Measurements from ENCODE around the gene NUDT9. TPM values are rescaled to one million over a fixed set of nuclear protein-coding genes. Genes with fewer than 3 reads are reported as not detected.
"Not testable (repeated sequence)": the region's sequence is repeated elsewhere in the genome, so short reads cannot be mapped to it uniquely, and the experiment has no call there.

Gene NUDT9
- total RNA-seq, 1 donor from 2014 or later = 44.1 TPM

- DNase-seq (ENCODE audit: low read depth) = no peak
These were observed 39.7 kb downstream of the NUDT9 start for GRCh38 chr4:87462102-87462501.

GRCh38 chr4:87465739-87466366 lies 43.5 kb downstream of the NUDT9 start:
- peak; percentile 74 for DNase-seq (ENCODE audit: low read depth)

DNA sequence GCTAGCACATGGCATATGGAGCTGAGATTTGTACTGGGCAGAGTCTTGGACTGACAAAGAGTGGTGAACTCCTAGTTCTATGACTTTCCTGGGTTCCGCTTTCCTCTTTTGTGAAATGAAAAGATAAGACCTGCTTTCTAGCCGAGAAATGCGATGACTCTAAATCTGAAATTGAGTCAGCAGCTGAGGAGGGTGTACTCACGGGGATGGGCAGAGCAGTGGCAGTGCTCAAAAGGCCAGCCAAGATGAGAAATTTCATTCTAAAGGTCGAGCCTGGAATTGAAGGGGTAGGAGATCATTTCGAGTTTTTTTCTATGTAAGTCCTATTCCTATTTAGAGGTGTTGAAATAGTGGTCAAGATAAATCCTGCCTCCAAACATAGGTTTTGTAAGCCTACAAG lies 47.0 kb downstream of the NUDT9 start:
- DNase-seq (ENCODE audit: low read depth) = no peak

- DNase-seq (ENCODE audit: low read depth) = no peak
These were observed 54.6 kb downstream of the NUDT9 start for GRCh38 chr4:87476934-87477333.

DNA sequence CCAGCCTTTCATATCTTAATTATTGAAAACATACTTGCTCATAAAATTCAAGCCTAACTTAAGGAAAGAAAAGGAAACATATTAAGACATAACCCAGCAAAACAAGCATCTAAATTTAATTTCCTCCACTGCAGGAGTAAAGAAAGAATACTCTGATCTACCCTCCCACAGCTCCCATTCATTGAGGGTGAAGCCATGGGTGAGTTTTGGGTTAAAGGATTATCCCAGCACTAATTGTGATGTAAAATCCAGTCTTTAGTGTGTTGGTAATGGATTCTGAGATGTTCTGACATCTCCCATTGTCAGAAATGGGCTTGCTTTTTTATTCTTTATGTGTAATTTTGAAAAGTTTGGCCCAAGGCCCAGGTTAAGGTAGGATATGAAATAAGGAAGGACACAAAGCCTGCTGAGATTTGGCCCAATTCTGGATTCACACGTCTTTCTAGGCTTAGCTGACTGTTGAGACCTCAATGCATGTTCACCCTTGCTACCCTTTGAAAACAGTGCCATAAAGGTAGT lies 56.4 kb downstream of the NUDT9 start:
- DNase-seq (ENCODE audit: low read depth) = no peak

GRCh38 chr4:87481377-87481776 lies 59.0 kb downstream of the NUDT9 start:
- no peak for DNase-seq (ENCODE audit: low read depth)

DNA sequence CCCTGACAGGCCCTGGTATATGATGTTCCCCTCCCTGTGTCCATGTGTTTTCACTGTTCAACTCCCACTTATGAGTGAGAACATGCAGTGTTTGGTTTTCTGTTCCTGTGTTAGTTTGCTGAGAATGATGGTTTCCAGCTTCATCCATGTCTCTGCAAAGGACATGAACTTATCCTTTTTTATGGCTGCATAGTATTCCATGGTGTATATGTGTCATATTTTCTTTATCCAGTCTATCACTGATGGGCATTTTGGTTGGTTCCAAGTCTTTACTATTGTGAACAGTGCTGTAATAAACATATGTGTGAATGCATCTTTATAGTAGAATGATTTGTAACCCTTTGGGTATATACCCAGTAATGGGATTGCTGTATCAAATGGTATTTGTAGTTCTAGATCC lies 60.9 kb downstream of the NUDT9 start:
- not testable (repeated sequence) for DNase-seq (ENCODE audit: low read depth)

GRCh38 chr4:87488666-87489065 lies 66.3 kb downstream of the NUDT9 start:
- DNase-seq (ENCODE audit: low read depth) = not testable (repeated sequence)

DNA sequence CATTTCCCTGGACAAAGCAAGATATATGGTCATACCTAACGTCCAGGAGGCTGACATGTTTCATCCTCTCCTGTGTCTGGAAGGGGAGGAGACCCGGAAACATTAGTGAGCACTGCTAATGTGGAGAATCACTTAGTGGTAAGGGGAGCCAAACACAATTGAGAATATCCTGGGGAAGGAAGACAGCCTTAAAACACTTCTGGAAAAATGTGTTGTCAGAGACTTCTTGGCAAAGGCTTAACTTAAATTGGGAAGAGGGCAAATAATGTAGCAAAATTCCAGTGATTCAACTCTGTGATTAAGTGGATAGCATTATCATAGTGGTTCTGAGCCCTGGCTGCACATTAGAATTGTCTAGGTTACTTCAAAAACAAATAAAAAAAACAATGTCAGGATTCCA lies 67.3 kb downstream of the NUDT9 start:
- DNase-seq (ENCODE audit: low read depth) = no peak

DNA sequence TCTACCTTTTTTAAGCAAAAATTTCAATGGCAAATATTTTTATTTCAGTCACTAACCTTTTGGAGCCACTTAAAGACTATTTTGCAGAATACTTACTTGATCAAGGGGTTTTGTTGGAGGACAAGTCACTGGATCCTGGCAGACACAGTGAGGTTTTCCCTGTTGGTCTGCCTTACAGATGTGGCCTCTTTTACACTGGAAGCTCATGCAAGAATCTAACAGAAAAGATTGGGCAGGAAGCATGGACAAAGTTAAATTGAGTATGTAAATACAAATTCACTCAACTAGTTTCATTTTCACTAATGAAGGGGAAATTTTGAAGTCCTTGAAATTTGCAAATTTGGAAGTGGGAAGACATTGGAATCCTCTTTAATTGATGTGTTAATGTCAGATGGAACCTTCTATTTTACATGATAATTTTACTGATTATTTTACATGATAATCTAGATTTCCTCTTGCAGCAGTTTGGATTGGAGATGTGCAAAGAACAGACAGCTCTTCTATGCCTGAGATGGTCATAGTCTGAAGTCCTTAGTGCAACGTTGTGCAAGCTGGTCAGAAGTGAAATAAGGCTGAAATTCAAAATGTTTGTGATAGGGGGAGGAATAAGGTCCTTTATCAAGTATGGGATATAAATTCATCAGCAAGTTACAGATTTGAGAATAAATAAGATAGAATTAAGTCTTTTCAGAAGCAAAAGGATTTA lies 68.4 kb downstream of the NUDT9 start:
- no peak for DNase-seq (ENCODE audit: low read depth)

DNA sequence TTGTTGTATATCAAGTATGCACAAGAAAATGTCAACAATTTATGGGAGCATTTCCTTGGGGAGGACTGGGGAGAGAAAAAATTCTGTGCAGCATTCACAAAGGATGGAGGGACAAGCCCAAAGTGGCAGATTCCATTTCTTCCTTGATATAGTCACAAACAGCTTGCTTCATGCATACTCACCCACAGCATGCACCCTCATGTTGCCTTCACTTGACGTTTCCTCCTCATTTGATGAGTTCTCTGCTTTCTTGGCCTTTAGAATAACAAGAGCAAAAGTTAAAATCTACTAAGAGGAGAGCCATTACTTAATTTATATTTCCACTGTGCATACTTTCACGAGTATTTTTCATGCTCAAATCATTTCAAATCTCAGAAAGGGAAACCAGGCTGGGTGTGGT lies 69.1 kb downstream of the NUDT9 start:
- DNase-seq (ENCODE audit: low read depth) = no peak

- DNase-seq (ENCODE audit: low read depth) = peak; percentile 22
These were observed 69.5 kb downstream of the NUDT9 start for GRCh38 chr4:87491851-87492250.

DNA sequence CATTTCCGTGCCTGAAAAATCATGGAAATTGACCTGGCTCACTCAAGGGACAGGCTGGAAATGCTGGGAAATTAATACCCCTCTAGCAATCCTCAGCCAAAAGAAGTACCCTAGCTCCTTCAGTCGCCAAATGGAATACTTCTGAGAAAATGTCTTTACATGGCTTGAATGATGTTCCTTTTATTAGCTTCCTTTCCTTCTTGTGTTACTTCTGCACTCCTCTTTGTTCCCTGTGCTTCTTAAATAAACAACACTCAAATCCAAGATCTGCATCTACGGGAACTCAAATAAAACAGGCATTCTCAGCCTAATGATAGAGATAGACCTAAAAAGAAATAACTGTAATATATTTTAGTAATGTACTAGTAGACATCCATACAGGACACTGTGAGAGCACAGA lies 70.7 kb downstream of the NUDT9 start:
- DNase-seq (ENCODE audit: low read depth) = no peak

- DNase-seq (ENCODE audit: low read depth) = no peak
These were observed 74.8 kb downstream of the NUDT9 start for GRCh38 chr4:87497159-87497558.

GRCh38 chr4:87497578-87497977 lies 75.2 kb downstream of the NUDT9 start:
- DNase-seq (ENCODE audit: low read depth) = no peak

DNA sequence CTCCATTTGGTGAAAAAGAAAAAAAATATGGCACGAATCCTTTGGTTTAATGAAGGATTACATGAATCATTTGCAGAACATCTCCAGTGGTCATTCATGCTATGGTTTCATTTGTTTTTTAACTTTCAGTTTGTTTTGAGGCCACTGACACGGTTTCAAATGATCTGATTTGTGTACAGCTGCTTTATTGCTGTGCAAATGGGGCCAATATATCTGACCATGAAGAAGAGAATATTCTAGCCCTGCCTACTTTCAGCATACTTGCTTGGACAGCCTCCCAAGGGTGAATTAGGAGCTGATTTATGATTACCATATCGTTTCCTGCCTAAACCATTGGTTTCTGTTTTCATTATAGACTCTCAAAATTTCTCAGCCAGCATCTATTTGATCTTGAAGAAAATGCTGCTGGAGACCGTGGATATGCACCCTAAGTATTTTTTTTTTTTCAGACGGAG lies 76.1 kb downstream of the NUDT9 start:
- peak; percentile 59 for DNase-seq (ENCODE audit: low read depth)

GRCh38 chr4:87499403-87500091 lies 77.2 kb downstream of the NUDT9 start:
- peak; percentile 15 for DNase-seq (ENCODE audit: low read depth)

DNA sequence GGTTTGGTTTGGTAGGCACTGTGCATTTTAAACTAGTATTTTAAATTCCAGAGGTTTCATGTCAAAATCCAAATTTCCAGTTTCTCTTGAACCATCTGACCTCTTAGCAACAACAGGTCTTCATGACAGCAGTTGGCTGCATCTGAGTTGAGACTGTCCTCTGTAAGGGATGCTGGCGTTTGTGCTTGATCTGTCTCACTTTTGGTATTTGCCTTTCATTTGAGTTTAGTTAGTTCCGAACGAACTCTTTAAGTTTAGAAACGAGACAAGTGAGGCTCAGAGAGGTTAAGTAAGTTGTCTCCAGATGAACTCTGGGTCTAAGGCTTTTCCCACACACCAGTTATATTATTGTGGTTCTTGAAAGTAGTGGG lies 77.7 kb downstream of the NUDT9 start:
- no peak for DNase-seq (ENCODE audit: low read depth)

DNA sequence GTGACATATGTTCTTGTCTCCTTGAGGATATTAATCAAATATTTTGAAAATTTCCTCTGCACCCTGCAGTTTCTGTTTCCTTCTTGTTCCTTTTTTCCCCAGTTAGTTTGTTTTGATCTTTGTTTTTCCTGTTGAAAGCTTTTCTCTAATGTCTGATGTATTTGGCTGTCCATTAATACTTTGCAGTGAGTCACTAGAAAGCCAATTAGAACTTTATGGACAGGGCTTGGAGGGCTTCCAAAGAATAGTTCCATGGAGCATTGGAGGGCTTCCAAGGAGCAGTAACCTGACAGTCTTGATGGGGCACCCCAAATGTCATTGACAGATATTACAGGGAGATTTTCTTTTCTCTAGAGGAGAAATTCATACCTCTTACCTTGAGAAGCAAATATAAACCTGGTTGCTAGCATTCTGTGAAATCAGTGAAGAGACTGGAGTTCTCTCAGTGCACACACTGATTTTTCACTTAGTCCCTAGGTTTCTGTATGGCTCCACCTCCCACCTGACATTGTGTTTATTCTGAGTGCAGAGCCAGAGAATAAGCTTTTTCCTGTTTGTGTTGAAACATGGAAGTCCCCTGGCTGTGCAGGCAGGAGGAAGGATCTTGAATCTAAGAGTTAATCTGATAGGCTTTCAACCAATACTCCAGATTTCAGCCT lies 80.3 kb downstream of the NUDT9 start:
- DNase-seq (ENCODE audit: low read depth) = peak; percentile 91

DNA sequence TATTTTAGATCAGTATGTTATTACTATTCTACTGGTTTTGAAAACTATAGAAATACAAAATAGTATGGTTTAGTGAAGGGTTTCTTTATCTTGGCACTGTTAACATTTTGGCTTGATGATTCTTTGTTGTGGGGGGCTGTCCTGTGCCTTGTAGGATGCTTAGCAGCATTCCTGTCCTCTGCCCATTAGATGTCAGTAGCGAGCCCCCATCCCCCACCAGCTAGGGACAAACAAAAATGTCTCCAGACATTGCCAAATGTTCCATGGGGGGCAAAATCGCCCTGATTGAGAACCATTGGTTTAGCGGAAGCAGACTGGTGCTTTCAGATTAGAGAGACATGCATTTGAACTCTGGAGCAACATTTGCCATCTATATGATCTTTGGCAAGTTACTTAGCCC lies 83.5 kb downstream of the NUDT9 start:
- DNase-seq (ENCODE audit: low read depth) = no peak

GRCh38 chr4:87506974-87507701 lies 84.8 kb downstream of the NUDT9 start:
- peak; percentile 75 for DNase-seq (ENCODE audit: low read depth)

All from renal cortical epithelial cell (primary cell).